IMR-90 (cell line): ENCODE results near the gene TMEM235. TPM values are rescaled to one million over a fixed set of nuclear protein-coding genes. Genes with fewer than 3 reads are reported as not detected.

Source experiments
- FOS ChIP-seq: fragments of 150-350 bp; IDR thresholded peaks from 2 replicates; pipeline ENCODE4 v1.6.1; 2016; ENCODE audit warnings: low read depth, low read length
- MAZ ChIP-seq: IDR thresholded peaks from 2 replicates; pipeline ENCODE4 v1.6.1; 2012; ENCODE audit warnings: low read depth, mild to moderate bottlenecking, low read length, improper control_type of control experiment, moderate library complexity, borderline replicate concordance
- NFE2L2 ChIP-seq: fragments of 150-350 bp; IDR thresholded peaks from 2 replicates; pipeline ENCODE4 v1.6.1; 2016; ENCODE audit warnings: low read depth, mild to moderate bottlenecking, low read length
- RAD21 ChIP-seq: IDR thresholded peaks from 2 replicates; pipeline ENCODE4 v1.6.1; 2012; ENCODE audit warnings: low read length, improper control_type of control experiment
- polyA plus RNA-seq, 3 experiments: library from polyadenylated mRNA; depleted of rRNA; stranded (reverse); fragments of >200 nt; gene quantifications; 2 replicates each; pipeline ENCODE4 v1.2.3, GENCODE V29; 2012; ENCODE audit warnings: low replicate concordance in 1 of 3
- total RNA-seq: library from RNA; depleted of rRNA; stranded (reverse); fragments of >200 nt; gene quantifications from 2 replicates; pipeline ENCODE4 v1.2.3, GENCODE V29; 2012

The TMEM235 gene
- total and polyA plus RNA-seq, 2 of the 4 experiments (the other 2 are of a cell fraction) = not detected

GRCh38 chr17:78255953-78256706, 24.7 kb downstream of the TMEM235 start (continued):
- TF ChIP-seq MAZ (no peak), RAD21 (no peak), FOS (no peak), NFE2L2 (no peak)
